Osteoblast (primary cell): ENCODE measurements around the gene CYRIA. TPM values are rescaled to one million over a fixed set of nuclear protein-coding genes. Genes with fewer than 3 reads are reported as not detected.

ENCODE experiments used
- DNase-seq: peaks from one replicate; pipeline ENCODE4 v3.0.0; 2011; ENCODE audit warnings: low spot score, mixed read lengths; ENCODE audit not compliant: insufficient read length; ENCODE audit errors: missing footprints
- H2AFZ ChIP-seq: 2 replicates; pipeline ENCODE4 v1.6.0; 2011; ENCODE audit warnings: mild to moderate bottlenecking, low read length
- H3K27ac ChIP-seq: 2 replicates; pipeline ENCODE4 v1.5.1; 2011; ENCODE audit warnings: mild to moderate bottlenecking, low read depth, low read length, moderate library complexity
- H3K27me3 ChIP-seq: 2 replicates; pipeline ENCODE4 v1.6.0; 2012; ENCODE audit warnings: mild to moderate bottlenecking, control low read depth, inconsistent platforms, low read length, moderate library complexity; ENCODE audit not compliant: insufficient read depth
- H3K36me3 ChIP-seq: 2 replicates; pipeline ENCODE4 v1.5.1; 2011; ENCODE audit warnings: mild to moderate bottlenecking, low read length, control low read depth, moderate library complexity; ENCODE audit not compliant: insufficient read depth
- H3K4me1 ChIP-seq: 2 replicates; pipeline ENCODE4 v1.5.1; 2011; ENCODE audit warnings: mild to moderate bottlenecking, low read length, control low read depth, moderate library complexity; ENCODE audit not compliant: insufficient read depth
- H3K4me2 ChIP-seq: 2 replicates; pipeline ENCODE4 v1.6.0; 2011; ENCODE audit warnings: mild to moderate bottlenecking, low read length; ENCODE audit not compliant: insufficient read depth
- H3K4me3 ChIP-seq: fragments of 200-600 bp; sonication (generic); 3 replicates; pipeline ENCODE4 v1.5.1; 2012; ENCODE audit warnings: mild to moderate bottlenecking, low read length, inconsistent platforms; ENCODE audit not compliant: insufficient read depth
- H3K79me2 ChIP-seq: 2 replicates; pipeline ENCODE4 v1.6.0; 2012; ENCODE audit warnings: mild to moderate bottlenecking, low read length, control low read depth, inconsistent platforms; ENCODE audit not compliant: insufficient read depth
- H3K9me3 ChIP-seq: 2 replicates; pipeline ENCODE4 v1.5.1; 2011; ENCODE audit warnings: low read depth, low read length, control low read depth
- H4K20me1 ChIP-seq: 2 replicates; pipeline ENCODE4 v1.6.0; 2012; ENCODE audit warnings: mild to moderate bottlenecking, low read length, control low read depth; ENCODE audit not compliant: insufficient read depth
- CTCF ChIP-seq: IDR thresholded peaks from 2 replicates; pipeline ENCODE4 v1.5.1; 2011; ENCODE audit warnings: mild to moderate bottlenecking, low read depth, low read length, moderate library complexity; ENCODE audit errors: extremely low read depth
- total RNA-seq: library from RNA; depleted of rRNA; stranded (reverse); fragments of >200 nt; gene quantifications from 2 replicates; pipeline ENCODE4 v1.2.3, GENCODE V29; 2012

The CYRIA gene
- total RNA-seq, 1 donor: 2.2 TPM

GRCh38 chr2:16661936-16662839, 3.4 kb downstream of the CYRIA start:
- DNase-seq: no peak
- Histone ChIP-seq H3K4me2 (no peak overlapping the region), H3K9me3 (no peaks in the 10 kb centered on the region), H3K27me3 (peaks cover 33% of the 10 kb centered on the region), H3K79me2 (no peaks in the 10 kb centered on the region), H4K20me1 (no peaks in the 10 kb centered on the region), H3K4me3 (no peak overlapping the region), H3K4me1 (no peaks in the 10 kb centered on the region), H3K27ac (no peak overlapping the region), H2AFZ (no peak overlapping the region), H3K36me3 (no peaks in the 10 kb centered on the region)
- no peak for TF ChIP-seq CTCF

GRCh38 chr2:16661526-16661925, 4.1 kb downstream of the CYRIA start:
- H4K20me1 ChIP-seq: no peaks in the 10 kb centered on the region
- no peak overlapping the region for H3K4me3 ChIP-seq
- H2AFZ ChIP-seq: no peak overlapping the region
- no peaks in the 10 kb centered on the region for H3K4me1 ChIP-seq
- H3K4me2 ChIP-seq: no peak overlapping the region
- TF ChIP-seq CTCF: no peak
- H3K9me3 ChIP-seq: no peaks in the 10 kb centered on the region
- no peak overlapping the region for H3K27ac ChIP-seq
- H3K27me3 ChIP-seq: peaks cover 29% of the 10 kb centered on the region
- no peak for DNase-seq
- no peaks in the 10 kb centered on the region for H3K79me2 ChIP-seq
- no peaks in the 10 kb centered on the region for H3K36me3 ChIP-seq

GRCh38 chr2:16660556-16660955, 5.1 kb downstream of the CYRIA start:
- H3K27ac ChIP-seq: no peak overlapping the region
- H3K36me3 ChIP-seq: no peaks in the 10 kb centered on the region
- H3K27me3 ChIP-seq: peaks cover 23% of the 10 kb centered on the region
- no peak overlapping the region for H3K4me3 ChIP-seq
- no peak for DNase-seq
- no peaks in the 10 kb centered on the region for H3K4me1 ChIP-seq
- H3K4me2 ChIP-seq: no peak overlapping the region
- no peak for TF ChIP-seq CTCF
- H3K79me2 ChIP-seq: no peaks in the 10 kb centered on the region
- H3K9me3 ChIP-seq: no peaks in the 10 kb centered on the region
- no peak overlapping the region for H2AFZ ChIP-seq
- no peaks in the 10 kb centered on the region for H4K20me1 ChIP-seq

GRCh38 chr2:16660114-16660513, 5.5 kb downstream of the CYRIA start:
- Histone ChIP-seq H3K4me2 (no peak overlapping the region), H4K20me1 (no peaks in the 10 kb centered on the region), H3K36me3 (no peaks in the 10 kb centered on the region), H3K9me3 (no peaks in the 10 kb centered on the region), H3K27ac (no peak overlapping the region), H3K4me3 (no peak overlapping the region), H3K79me2 (no peaks in the 10 kb centered on the region), H3K4me1 (no peaks in the 10 kb centered on the region), H3K27me3 (peaks cover 20% of the 10 kb centered on the region), H2AFZ (no peak overlapping the region)
- no peak for DNase-seq
- no peak for TF ChIP-seq CTCF
